GM23248 (cell line): ENCODE results near the gene SEBOX. TPM values are rescaled to one million over a fixed set of nuclear protein-coding genes. Genes with fewer than 3 reads are reported as not detected.
A peak's percentile ranks its signal among the peaks of the same experiment; 100 is the strongest.

Experiments used
- DNase-seq: peaks from one replicate; pipeline ENCODE4 v3.0.0-alpha.2; 2015
- H2AFZ ChIP-seq: fragments of 200-600 bp; sonication (generic); 2 replicates; pipeline ENCODE4 v1.6.1; 2016; ENCODE audit warnings: antibody characterized with exemption
- H3F3A ChIP-seq: fragments of 200-600 bp; sonication (generic); 2 replicates; pipeline ENCODE4 v1.6.1; 2016; ENCODE audit warnings: mild to moderate bottlenecking, antibody characterized with exemption, mixed run types; ENCODE audit not compliant: insufficient read depth
- H3K27ac ChIP-seq: fragments of 200-600 bp; sonication (generic); 2 replicates; pipeline ENCODE4 v1.5.1; 2016; ENCODE audit warnings: mild to moderate bottlenecking
- H3K27me3 ChIP-seq: fragments of 200-600 bp; sonication (generic); replicated peaks from 2 replicates; pipeline ENCODE4 v1.6.1; 2016; ENCODE audit warnings: mild to moderate bottlenecking; ENCODE audit not compliant: insufficient read depth
- H3K36me3 ChIP-seq: fragments of 200-600 bp; sonication (generic); 2 replicates; pipeline ENCODE4 v1.6.1; 2016; ENCODE audit warnings: low read depth, mild to moderate bottlenecking
- H3K4me1 ChIP-seq: fragments of 200-600 bp; sonication (generic); 2 replicates; pipeline ENCODE4 v1.6.1; 2016; ENCODE audit warnings: mild to moderate bottlenecking; ENCODE audit not compliant: insufficient read depth
- H3K4me2 ChIP-seq: fragments of 200-600 bp; sonication (generic); one replicate; pipeline ENCODE4 v1.6.1; 2016; ENCODE audit warnings: mild to moderate bottlenecking; ENCODE audit not compliant: unreplicated experiment
- H3K4me3 ChIP-seq: fragments of 200-600 bp; sonication (generic); 2 replicates; pipeline ENCODE4 v1.5.1; 2016; ENCODE audit warnings: mild to moderate bottlenecking
- H3K79me2 ChIP-seq: fragments of 200-600 bp; sonication (generic); 2 replicates; pipeline ENCODE4 v1.6.1; 2016; ENCODE audit warnings: mild to moderate bottlenecking; ENCODE audit not compliant: insufficient read depth
- H3K9ac ChIP-seq: fragments of 200-600 bp; sonication (generic); 2 replicates; pipeline ENCODE4 v1.6.1; 2016; ENCODE audit warnings: mild to moderate bottlenecking
- H3K9me2 ChIP-seq: fragments of 200-600 bp; sonication (generic); 2 replicates; pipeline ENCODE4 v1.6.1; 2016; ENCODE audit warnings: mixed run types, mild to moderate bottlenecking, moderate library complexity; ENCODE audit not compliant: insufficient read depth
- H3K9me3 ChIP-seq: fragments of 200-600 bp; sonication (generic); one replicate; pipeline ENCODE4 v1.6.1; 2017; ENCODE audit warnings: low read depth
- H4K20me1 ChIP-seq: fragments of 200-600 bp; sonication (generic); 2 replicates; pipeline ENCODE4 v1.6.0; 2016; ENCODE audit not compliant: insufficient read depth
- EZH2 ChIP-seq: fragments of 200-600 bp; sonication (generic); IDR thresholded peaks from 2 replicates; pipeline ENCODE4 v1.6.1; 2018; ENCODE audit warnings: antibody characterized with exemption, mild to moderate bottlenecking; ENCODE audit not compliant: insufficient read depth, poor library complexity, severe bottlenecking
- EZH2phosphoT487 ChIP-seq: fragments of 200-600 bp; sonication (generic); IDR thresholded peaks from 2 replicates; pipeline ENCODE4 v1.6.1; 2018; ENCODE audit warnings: antibody characterized with exemption, moderate library complexity, mild to moderate bottlenecking, low read depth; ENCODE audit not compliant: insufficient read depth
- WGBS, 2 experiments: methylation state at CpG; one replicate each; pipeline ENCODE4 v1.1.6; 2015 to 2017; ENCODE audit warnings: low lambda C conversion rate in 2 of 2, low coverage in 1 of 2; ENCODE audit errors: missing lambda C conversion rate in 2 of 2; 5-methylcytosine and 5-hydroxymethylcytosine counted together
- in situ Hi-C: fragments of 300-500 bp; cut with MboI; formaldehyde crosslinking; loops from 2 replicates; pipeline ENCODE4 v1.15.0; 2020
- polyA plus RNA-seq: library from polyadenylated mRNA; unstranded; fragments of >200 nt; fragmentation: Nextera tagmentation; extraction: Ambion mirVana; gene quantifications from 2 replicates; pipeline ENCODE4 v1.2.1, GENCODE V29; 2016
- total RNA-seq: library from RNA; depleted of rRNA; stranded (reverse); fragments of >200 nt; shearing (Covaris generic); gene quantifications from 2 replicates; pipeline ENCODE4 v1.2.3, GENCODE V29; 2014

Gene SEBOX
- total and polyA plus RNA-seq, 2 experiments from 2014 or later, result not detected

DNA sequence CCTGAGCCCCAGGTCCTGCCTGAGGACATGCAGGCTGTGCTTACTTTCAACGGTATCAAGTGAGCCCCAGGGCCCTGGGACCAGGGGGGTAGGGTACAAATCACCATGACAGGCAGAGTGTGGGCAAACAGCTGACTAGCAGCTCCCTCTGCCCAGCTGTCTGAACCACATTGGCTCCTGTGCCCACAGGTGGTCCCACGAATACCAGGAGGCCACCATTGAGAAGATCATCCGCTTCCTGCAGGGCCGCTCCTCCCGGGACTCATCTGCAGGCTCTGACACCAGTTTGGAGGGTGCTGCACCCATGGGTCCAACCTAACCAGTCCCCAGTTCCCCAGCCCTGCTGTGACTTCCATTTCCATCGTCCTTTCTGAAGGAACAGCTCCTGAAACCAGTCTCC is 31.0 kb upstream of the SEBOX start:
- Histone ChIP-seq H3K9ac (no peak overlapping the region), H3K9me3 (no peaks in the 10 kb centered on the region), H3K36me3 (no peaks in the 10 kb centered on the region; the same call in 1 of the 2 replicates), H2AFZ (no peak overlapping the region), H3K27ac (no peak overlapping the region), H3K4me1 (peaks cover 17% of the 10 kb centered on the region), H3K27me3 (no peaks in the 10 kb centered on the region), H3K4me3 (no peak overlapping the region), H4K20me1 (no peaks in the 10 kb centered on the region), H3K4me2 (no peak overlapping the region), H3F3A (peaks cover 13% of the 10 kb centered on the region), H3K79me2 (no peaks in the 10 kb centered on the region), H3K9me2 (no peaks in the 10 kb centered on the region)
- no peak for TF ChIP-seq EZH2
- no peak for TF ChIP-seq EZH2phosphoT487
- no peak for DNase-seq
- in situ Hi-C loops, result no loop called here
- 80 to 86% methylated on average over 6 of the region's 6 CpGs for WGBS, 2 experiments

DNA sequence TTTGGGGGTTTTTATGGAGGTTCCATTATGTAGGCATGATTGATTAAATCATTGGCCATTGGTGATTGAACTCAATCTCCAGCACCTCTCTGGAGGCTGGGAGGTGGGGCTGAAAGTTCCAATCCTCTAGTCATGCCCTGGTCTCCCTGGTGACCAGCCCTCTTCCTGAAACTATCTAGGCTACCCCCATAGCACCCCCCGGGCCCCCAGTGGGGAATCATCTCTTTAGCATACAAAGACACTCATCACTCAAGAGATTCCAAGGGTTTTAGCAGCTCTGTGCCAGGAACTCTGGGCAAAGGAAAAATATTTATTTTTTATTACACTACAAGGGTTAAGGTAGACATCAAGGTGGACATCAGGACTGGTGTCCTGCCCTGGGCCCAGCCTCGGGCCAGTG is 30.4 kb upstream of the SEBOX start:
- no peaks in the 10 kb centered on the region for H4K20me1 ChIP-seq
- H3K79me2 ChIP-seq, result no peaks in the 10 kb centered on the region
- H3K9me2 ChIP-seq, result no peaks in the 10 kb centered on the region
- no peak for DNase-seq
- H2AFZ ChIP-seq, result no peak overlapping the region
- H3K4me3 ChIP-seq, result no peak overlapping the region
- H3K36me3 ChIP-seq, result no peaks in the 10 kb centered on the region; the same call in 1 of the 2 replicates
- in situ Hi-C loops, result no loop called here
- H3K4me1 ChIP-seq, result peaks cover 17% of the 10 kb centered on the region
- WGBS, 2 experiments, result 61 to 86% methylated on average over 2 of the region's 2 CpGs
- H3K9me3 ChIP-seq, result no peaks in the 10 kb centered on the region
- no peak for TF ChIP-seq EZH2phosphoT487
- TF ChIP-seq EZH2, result no peak
- no peaks in the 10 kb centered on the region for H3K27me3 ChIP-seq
- no peak overlapping the region for H3K27ac ChIP-seq
- H3F3A ChIP-seq, result peaks cover 13% of the 10 kb centered on the region
- H3K4me2 ChIP-seq, result no peak overlapping the region
- H3K9ac ChIP-seq, result no peak overlapping the region

DNA sequence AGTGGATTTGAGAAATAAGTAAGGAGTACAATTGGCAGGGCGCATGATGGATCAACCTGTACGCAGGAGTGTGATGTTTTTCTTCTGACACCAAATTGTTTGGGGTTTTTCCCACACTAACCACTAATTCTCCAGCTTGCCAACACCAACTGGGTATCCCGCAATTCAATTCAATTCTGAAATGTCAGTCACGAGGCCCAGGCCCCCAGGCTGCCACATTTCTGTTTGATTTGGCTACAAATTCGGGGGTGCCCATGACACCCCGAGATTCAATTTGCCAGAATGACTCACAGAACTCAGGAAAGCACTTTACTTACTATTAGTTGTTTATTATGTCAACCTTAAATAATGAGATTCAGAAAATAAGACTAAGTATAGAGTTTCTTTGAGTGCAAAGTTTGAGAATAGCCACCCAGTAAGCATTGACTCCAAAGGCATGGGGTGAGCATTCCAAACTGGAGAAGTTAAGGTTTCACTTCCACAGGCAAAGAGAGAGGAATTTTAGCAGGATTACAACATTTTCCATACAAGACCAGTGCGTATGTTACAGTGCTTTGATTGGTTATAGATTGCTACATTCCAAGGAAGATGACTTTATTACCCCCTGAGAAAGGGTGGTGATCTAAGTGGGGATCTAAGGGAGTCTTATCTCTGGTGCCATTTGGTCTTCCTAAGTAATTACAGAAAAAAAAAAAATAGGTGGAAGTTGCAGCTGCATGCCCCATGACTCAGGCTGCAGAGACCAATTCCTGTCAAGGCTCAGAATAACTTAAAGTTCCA is 29.5 kb upstream of the SEBOX start:
- Histone ChIP-seq H3K36me3 (no peaks in the 10 kb centered on the region; the same call in 1 of the 2 replicates), H3K4me3 (no peak overlapping the region), H4K20me1 (no peaks in the 10 kb centered on the region), H3K27me3 (no peaks in the 10 kb centered on the region), H3K9ac (no peak overlapping the region), H3K4me1 (peaks cover 17% of the 10 kb centered on the region), H3K9me3 (no peaks in the 10 kb centered on the region), H3F3A (peaks cover 13% of the 10 kb centered on the region), H3K9me2 (no peaks in the 10 kb centered on the region), H3K27ac (no peak overlapping the region), H3K79me2 (no peaks in the 10 kb centered on the region), H2AFZ (no peak overlapping the region), H3K4me2 (no peak overlapping the region)
- in situ Hi-C loops, result no loop called here
- peak; percentile 55 for DNase-seq
- TF ChIP-seq EZH2phosphoT487 (no peak), EZH2 (no peak)
- WGBS, 2 experiments, result 81 to 83% methylated on average over 7 of the region's 7 CpGs

GRCh38 chr17:28392491-28392890 is 27.5 kb upstream of the SEBOX start:
- no peak overlapping the region for H3K27ac ChIP-seq
- no peak overlapping the region for H3K4me2 ChIP-seq
- no peak overlapping the region for H3K9ac ChIP-seq
- H3K9me2 ChIP-seq, result no peaks in the 10 kb centered on the region
- H3K4me1 ChIP-seq, result peaks cover 12% of the 10 kb centered on the region
- peaks cover 13% of the 10 kb centered on the region for H3F3A ChIP-seq
- peak; percentile 76 for DNase-seq
- H3K27me3 ChIP-seq, result no peaks in the 10 kb centered on the region
- H3K36me3 ChIP-seq, result peaks cover 8% of the 10 kb centered on the region; the same call in 1 of the 2 replicates
- no peak for TF ChIP-seq EZH2phosphoT487
- no peaks in the 10 kb centered on the region for H4K20me1 ChIP-seq
- H3K9me3 ChIP-seq, result no peaks in the 10 kb centered on the region
- H2AFZ ChIP-seq, result no peak overlapping the region; the same call in 1 of the 2 replicates
- no peaks in the 10 kb centered on the region for H3K79me2 ChIP-seq
- no peak overlapping the region for H3K4me3 ChIP-seq
- 21 to 29% methylated on average over 10 of the region's 10 CpGs for whole genome bisulfite sequencing, 2 experiments
- in situ Hi-C loops, result no loop called here
